ENCODE measurements around the gene RACK1. TPM values are rescaled to one million over a fixed set of nuclear protein-coding genes. Genes with fewer than 3 reads are reported as not detected.
A peak's percentile ranks its signal among the peaks of the same experiment; 100 is the strongest.
"Not testable (repeated sequence)": the region's sequence is repeated elsewhere in the genome, so short reads cannot be mapped to it uniquely, and the experiment has no call there.

The RACK1 gene
- total RNA-seq, 1 donor, result 3,386 TPM

DNA sequence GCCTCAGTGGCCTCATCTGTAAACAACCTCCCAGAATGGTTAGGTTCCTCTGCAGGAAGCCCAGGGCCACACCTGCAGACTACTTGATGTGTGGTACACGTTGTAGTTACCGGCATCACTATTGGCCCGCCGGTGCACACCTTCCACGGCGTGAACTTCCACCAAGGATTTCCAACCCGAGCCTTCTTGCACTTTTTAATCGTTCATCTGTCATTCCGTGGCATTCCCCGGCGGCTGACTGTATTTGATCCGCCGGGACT, 26.0 kb downstream of the RACK1 start:
- H3K4me3 ChIP-seq (ENCODE audit: low read depth, low read length), result peak overlapping the region; percentile 50
- no peak for TF ChIP-seq CTCF (IDR thresholded peaks at IDR 0.05; ENCODE audit: insufficient read depth, low read depth, low read length)
- DNase-seq (ENCODE audit: low read depth), result no peak

DNA sequence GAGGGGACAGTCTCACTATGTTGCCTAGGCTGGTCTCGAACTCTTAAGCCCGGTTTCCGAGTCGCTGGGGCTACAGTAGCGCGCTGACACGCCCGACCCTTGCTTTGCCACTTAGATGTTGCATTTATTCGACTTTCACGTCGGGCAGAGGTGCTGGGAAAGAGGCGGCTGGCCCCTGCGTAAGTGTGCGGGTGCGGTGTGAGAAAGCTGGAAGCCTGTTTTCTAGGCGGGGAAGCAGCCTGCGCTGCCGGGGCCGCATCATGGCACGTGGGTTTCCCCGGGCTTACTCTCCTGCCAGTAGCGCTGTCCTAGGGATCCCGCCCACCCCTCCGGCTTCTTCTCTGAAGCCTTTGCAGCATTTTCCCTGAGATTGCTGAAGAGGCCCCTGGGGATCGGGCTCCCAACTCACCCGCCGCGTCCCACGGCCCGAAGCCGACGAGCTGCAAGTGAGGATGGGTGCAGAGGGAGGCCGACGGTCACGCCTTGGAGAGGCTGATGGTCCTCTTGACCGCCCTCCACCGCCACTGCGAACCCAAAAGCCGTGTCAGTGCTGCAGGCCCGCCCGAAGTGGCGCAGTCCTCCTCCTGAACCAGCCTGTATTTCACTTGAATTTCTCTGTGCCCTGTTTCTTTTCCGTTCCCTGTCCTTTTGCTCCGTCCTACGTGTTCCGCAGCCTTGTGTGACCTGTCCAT, 26.4 kb downstream of the RACK1 start:
- H3K4me3 ChIP-seq (ENCODE audit: low read depth, low read length), result peak overlapping the region; percentile 50
- TF ChIP-seq CTCF (IDR thresholded peaks at IDR 0.05; ENCODE audit: insufficient read depth, low read depth, low read length), result no peak
- peak; percentile 68 for DNase-seq (ENCODE audit: low read depth)

- no peak for TF ChIP-seq CTCF (IDR thresholded peaks at IDR 0.05; ENCODE audit: insufficient read depth, low read depth, low read length)
- peak overlapping the region; percentile 50 for H3K4me3 ChIP-seq (ENCODE audit: low read depth, low read length)
- DNase-seq (ENCODE audit: low read depth), result peak; percentile 61
Measured at GRCh38 chr5:181215997-181216989, 27.4 kb downstream of the RACK1 start.

DNA sequence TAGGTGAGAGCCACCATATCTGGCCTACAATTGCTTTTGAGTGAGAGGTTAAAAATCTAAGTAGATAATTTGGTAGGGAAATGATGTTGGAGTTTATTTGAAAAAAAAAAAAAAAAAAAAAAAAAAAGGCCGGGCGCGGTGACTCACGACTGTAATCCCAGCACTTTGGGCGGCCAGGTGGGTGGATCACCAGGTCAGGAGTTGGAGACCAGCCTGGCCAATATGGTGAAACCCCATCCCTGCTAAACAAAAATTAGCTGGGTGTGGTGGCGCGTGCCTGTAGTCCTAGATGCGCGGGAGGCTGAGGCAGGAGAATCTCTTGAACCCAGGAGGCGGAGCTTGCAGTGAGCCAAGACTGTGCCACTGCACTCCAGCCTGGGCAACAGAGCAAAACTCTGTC, 29.5 kb downstream of the RACK1 start:
- not testable (repeated sequence) for DNase-seq (ENCODE audit: low read depth); H3K4me3 ChIP-seq (ENCODE audit: low read depth, low read length)

DNA sequence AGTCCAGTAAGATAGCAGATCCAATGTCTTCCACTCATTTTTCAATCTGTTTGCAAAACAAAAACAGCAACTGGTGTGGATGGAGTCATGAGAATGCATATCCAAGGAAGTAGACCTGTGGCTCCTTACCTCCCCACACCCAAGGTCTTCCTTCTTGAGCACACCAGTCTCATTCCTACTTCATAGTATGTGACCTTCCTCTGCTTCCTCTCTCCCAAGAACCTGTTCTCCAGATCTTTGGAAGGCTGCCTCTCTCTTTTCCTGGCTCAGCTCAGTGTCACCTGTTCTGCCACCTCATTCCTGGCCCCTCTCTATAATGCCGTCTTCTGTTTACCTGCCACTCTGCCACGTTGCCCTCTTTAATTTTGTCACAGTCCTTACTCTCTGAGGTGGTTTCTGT, 30.8 kb downstream of the RACK1 start:
- no peak for TF ChIP-seq CTCF (IDR thresholded peaks at IDR 0.05; ENCODE audit: insufficient read depth, low read depth, low read length)
- DNase-seq (ENCODE audit: low read depth), result no peak
- H3K4me3 ChIP-seq (ENCODE audit: low read depth, low read length), result no peak overlapping the region

DNA sequence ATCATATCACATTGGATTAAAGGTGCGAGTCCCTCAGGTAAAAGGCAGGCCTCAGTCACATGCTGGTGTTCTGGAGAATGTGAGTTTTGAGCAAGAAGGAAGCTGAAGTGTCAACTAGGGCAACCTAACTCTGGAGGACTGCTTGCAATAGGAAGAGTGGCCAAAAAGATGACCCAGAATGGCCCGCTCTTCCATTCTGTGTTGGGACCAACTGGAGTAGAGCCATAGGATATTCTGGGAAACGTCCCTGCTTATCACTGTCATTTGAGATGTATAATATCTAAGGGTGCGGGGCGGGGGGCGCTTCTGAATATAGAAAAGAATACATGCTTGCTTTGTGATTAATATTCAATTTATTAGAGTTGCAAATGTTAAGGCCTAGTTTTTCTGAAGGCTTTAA, 31.6 kb downstream of the RACK1 start:
- DNase-seq (ENCODE audit: low read depth), result no peak
- TF ChIP-seq CTCF (IDR thresholded peaks at IDR 0.05; ENCODE audit: insufficient read depth, low read depth, low read length), result no peak
- no peak overlapping the region for H3K4me3 ChIP-seq (ENCODE audit: low read depth, low read length)

DNA sequence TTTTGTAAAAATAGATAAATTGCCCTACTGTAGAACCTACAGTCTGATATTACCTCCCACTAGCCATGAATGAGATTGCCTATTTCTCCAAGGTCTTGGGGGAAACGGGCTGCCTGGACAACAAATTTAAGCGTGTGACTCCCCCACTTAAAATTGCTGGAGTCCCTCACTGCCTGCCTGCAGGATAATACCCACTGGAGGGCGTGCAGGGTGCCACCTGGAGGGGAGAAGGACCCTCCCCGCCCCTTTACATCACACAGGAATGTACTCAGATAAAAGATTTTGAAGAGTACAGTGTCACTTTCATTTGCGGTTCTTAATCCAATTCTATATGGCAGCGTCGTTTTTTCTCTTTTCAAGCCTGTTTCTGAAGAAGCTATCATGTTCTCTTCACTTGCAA, 32.5 kb downstream of the RACK1 start:
- no peak overlapping the region for H3K4me3 ChIP-seq (ENCODE audit: low read depth, low read length)
- TF ChIP-seq CTCF (IDR thresholded peaks at IDR 0.05; ENCODE audit: insufficient read depth, low read depth, low read length), result no peak
- no peak for DNase-seq (ENCODE audit: low read depth)

DNA sequence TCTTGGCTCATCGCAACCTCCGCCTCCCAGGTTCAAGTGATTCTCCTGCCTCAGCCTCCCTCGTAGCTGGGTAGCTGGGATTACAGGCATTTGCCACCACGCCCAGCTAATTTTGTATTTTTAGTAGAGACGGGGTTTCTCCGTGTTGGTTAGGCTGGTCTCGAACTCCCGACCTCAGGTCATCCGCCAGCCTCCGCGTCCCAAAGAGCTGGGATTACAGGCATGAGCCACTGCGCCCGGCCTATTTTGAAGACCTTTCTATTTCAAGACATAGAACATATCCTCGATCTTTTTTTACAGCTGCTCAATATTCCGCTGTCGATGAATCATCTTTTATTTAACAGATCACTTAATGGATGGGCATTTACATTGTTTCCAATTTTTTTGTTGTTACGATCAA, 33.0 kb downstream of the RACK1 start:
- not testable (repeated sequence) for DNase-seq (ENCODE audit: low read depth); H3K4me3 ChIP-seq (ENCODE audit: low read depth, low read length)

DNA sequence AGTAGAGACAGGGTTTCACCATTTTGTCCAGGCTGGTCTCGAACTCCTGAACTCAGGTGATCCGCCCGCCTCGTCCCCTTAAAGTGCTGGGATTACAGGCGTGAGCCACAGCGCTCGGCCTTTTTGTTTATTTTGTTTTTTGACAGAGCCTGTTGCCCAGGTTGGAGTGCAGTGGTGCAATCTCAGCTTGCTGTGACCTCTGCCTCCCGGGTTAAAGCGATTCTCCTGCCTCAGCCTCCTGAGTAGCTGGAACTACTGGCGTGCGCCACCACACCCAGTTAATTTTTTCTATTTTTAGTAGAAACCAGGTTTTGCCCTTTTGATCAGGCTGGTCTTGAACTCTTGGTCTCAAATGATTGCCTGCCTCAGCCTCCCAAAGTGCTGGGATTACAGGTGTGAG, 33.6 kb downstream of the RACK1 start:
- DNase-seq (ENCODE audit: low read depth), result not testable (repeated sequence)

GRCh38 chr5:181209006-181209405, 34.7 kb downstream of the RACK1 start:
- not testable (repeated sequence) for DNase-seq (ENCODE audit: low read depth); H3K4me3 ChIP-seq (ENCODE audit: low read depth, low read length)

More for the DNA sequence above, 33.6 kb downstream of the RACK1 start:
- not testable (repeated sequence) for H3K4me3 ChIP-seq (ENCODE audit: low read depth, low read length)

Measured in fibroblast of villous mesenchyme (primary cell).